Nephron progenitor cell (in vitro differentiated cells): ENCODE data around the gene FMO5.
"Not testable (repeated sequence)": the region's sequence is repeated elsewhere in the genome, so short reads cannot be mapped to it uniquely, and the experiment has no call there.

ENCODE experiments used
- DNase-seq: peaks from one replicate; pipeline ENCODE4 v3.0.0; 2021
- H3K27ac Mint-ChIP-seq: 2 replicates; pipeline ENCODE4 v1.8.0; 2021; ENCODE audit warnings: mild to moderate bottlenecking, moderate library complexity, mixed read lengths
- H3K27me3 Mint-ChIP-seq: 2 replicates; pipeline ENCODE4 v1.8.0; 2021; ENCODE audit warnings: mild to moderate bottlenecking, low read depth, mixed read lengths; ENCODE audit not compliant: poor library complexity
- H3K36me3 Mint-ChIP-seq: 2 replicates; pipeline ENCODE4 v1.8.0; 2021; ENCODE audit warnings: low read depth, mixed read lengths
- H3K4me1 Mint-ChIP-seq: 2 replicates; pipeline ENCODE4 v1.8.0; 2021; ENCODE audit warnings: mixed read lengths
- H3K4me3 Mint-ChIP-seq: 2 replicates; pipeline ENCODE4 v1.8.0; 2021; ENCODE audit warnings: mild to moderate bottlenecking, moderate library complexity, mixed read lengths
- H3K9me3 Mint-ChIP-seq: 2 replicates; pipeline ENCODE4 v1.8.0; 2021; ENCODE audit warnings: mild to moderate bottlenecking, moderate library complexity, mixed read lengths
- TF ChIP-seq, protein P1 (sequence below): fragments of 200-600 bp; sonication (generic); IDR thresholded peaks from 2 replicates; pipeline ENCODE4 v1.5.0; 2021; ENCODE audit warnings: antibody characterized with exemption

FMO5 gene

DNA sequence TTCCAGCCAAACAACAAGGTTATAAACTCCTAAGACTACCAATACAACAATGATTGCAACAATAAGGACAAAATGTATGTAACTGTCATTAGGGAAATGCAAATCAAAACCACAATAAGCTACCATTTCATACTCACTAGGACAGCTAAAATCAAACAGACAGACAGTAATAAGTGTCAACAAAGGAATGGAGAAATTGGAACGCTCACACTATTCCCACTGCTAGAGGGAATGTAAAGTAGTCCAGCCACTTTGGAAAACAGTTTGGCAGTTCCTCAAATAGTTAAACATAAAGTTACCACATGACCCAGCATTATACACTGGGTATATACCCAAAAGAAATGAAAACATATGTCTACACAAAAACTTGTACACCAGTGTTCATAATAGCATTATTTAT is 62.1 kb downstream of the FMO5 start:
- TF ChIP-seq, protein P1, sequence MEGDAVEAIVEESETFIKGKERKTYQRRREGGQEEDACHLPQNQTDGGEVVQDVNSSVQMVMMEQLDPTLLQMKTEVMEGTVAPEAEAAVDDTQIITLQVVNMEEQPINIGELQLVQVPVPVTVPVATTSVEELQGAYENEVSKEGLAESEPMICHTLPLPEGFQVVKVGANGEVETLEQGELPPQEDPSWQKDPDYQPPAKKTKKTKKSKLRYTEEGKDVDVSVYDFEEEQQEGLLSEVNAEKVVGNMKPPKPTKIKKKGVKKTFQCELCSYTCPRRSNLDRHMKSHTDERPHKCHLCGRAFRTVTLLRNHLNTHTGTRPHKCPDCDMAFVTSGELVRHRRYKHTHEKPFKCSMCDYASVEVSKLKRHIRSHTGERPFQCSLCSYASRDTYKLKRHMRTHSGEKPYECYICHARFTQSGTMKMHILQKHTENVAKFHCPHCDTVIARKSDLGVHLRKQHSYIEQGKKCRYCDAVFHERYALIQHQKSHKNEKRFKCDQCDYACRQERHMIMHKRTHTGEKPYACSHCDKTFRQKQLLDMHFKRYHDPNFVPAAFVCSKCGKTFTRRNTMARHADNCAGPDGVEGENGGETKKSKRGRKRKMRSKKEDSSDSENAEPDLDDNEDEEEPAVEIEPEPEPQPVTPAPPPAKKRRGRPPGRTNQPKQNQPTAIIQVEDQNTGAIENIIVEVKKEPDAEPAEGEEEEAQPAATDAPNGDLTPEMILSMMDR = no peak
- H3K36me3 Mint-ChIP-seq = peaks cover 78% of the 10 kb centered on the region
- H3K27me3 Mint-ChIP-seq = no peaks in the 10 kb centered on the region
- H3K4me3 Mint-ChIP-seq = no peak overlapping the region
- no peaks in the 10 kb centered on the region for H3K9me3 Mint-ChIP-seq
- H3K4me1 Mint-ChIP-seq = no peaks in the 10 kb centered on the region
- no peak for DNase-seq
- no peak overlapping the region for H3K27ac Mint-ChIP-seq

DNA sequence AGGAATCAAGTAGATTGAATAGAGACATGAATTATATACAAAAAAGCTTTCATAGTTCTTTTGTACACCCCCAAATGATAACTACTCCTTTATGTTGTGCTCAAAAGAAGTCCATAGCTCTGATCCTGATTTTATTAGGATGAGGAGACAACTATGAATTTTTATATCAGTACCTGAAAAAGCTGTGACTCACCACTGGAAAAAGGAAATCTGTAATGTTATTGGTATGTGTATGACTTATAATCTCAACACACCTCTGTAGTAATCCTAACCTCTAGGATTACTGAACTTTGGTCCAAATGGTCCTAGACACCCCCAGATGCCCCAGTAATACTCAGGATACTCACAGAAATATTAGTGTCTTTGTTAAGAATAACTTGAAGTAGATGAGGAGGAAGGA is 63.0 kb downstream of the FMO5 start:
- no peak for DNase-seq
- no peak overlapping the region for H3K27ac Mint-ChIP-seq
- no peaks in the 10 kb centered on the region for H3K27me3 Mint-ChIP-seq
- no peaks in the 10 kb centered on the region for H3K9me3 Mint-ChIP-seq
- TF ChIP-seq, protein P1 = no peak
- no peak overlapping the region for H3K4me3 Mint-ChIP-seq
- no peaks in the 10 kb centered on the region for H3K4me1 Mint-ChIP-seq
- H3K36me3 Mint-ChIP-seq = peaks cover 80% of the 10 kb centered on the region

DNA sequence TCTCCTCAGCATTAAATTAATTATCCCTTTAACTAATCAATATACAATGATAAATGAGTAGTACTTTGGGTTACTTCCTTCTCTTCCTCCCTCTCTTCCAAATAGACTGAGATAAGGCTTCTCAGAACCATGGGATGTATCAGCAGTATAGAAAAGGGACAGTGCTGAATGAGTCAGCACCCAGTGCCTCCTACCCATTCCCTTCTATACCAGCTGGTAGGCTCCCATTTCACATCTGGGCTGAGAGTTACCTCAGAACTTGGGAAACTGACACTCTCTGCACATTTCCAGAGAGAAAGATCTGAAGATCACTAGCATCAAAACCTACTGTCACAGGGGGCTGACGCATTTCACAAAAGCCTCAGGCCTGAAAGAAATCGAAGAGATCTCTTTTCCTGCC is 68.0 kb downstream of the FMO5 start:
- DNase-seq, H3K4me1 Mint-ChIP-seq, H3K4me3 Mint-ChIP-seq, H3K27ac Mint-ChIP-seq, H3K27me3 Mint-ChIP-seq, H3K9me3 Mint-ChIP-seq: not testable (repeated sequence)
- H3K36me3 Mint-ChIP-seq = peaks cover 67% of the 10 kb centered on the region

DNA sequence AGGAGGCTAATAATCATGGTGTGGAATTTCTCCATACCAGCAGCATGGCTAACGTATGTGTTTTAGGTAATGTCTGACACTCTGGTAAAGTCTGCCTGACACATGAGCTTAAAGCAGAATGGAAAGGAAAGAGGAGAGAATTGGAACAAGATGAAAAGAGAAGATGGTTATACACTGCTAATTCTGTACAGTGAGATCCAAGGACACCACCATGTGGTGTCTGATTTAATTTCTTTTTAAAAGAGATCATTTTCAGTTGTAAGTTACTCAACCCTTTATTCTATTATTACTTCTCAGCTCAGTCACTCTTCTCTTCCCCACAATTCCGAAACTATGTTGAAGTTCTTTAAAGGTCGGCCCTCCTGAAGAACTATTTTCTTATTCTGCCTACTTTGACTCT is 68.5 kb downstream of the FMO5 start:
- H3K4me3 Mint-ChIP-seq = no peak overlapping the region
- TF ChIP-seq, protein P1 = no peak
- H3K36me3 Mint-ChIP-seq = peaks cover 65% of the 10 kb centered on the region
- peaks cover 6% of the 10 kb centered on the region for H3K4me1 Mint-ChIP-seq
- no peaks in the 10 kb centered on the region for H3K9me3 Mint-ChIP-seq
- H3K27ac Mint-ChIP-seq = peak overlapping the region; percentile 28
- no peaks in the 10 kb centered on the region for H3K27me3 Mint-ChIP-seq
- no peak for DNase-seq

DNA sequence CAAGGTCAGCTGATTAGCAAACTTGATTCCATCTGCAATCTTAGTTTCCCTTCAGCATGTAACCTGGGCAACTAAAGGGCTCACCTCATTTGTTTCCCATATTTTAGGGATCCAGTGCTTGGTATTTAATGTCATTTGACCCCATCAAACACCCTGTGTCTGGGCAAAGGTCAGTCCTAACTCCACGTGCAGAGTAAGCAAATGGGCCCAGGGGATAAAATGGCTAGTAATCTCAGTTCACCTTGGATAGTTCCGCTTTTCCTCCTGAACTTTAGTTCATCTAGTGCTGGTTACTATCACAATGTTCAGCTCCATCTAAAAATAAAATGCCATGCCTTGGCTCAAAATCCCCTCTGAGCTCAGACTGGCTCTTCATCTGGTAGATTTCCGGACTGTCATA is 72.4 kb downstream of the FMO5 start:
- Mint-ChIP-seq H3K36me3 (peaks cover 37% of the 10 kb centered on the region), H3K9me3 (no peaks in the 10 kb centered on the region)
- TF ChIP-seq, protein P1 = no peak

DNA sequence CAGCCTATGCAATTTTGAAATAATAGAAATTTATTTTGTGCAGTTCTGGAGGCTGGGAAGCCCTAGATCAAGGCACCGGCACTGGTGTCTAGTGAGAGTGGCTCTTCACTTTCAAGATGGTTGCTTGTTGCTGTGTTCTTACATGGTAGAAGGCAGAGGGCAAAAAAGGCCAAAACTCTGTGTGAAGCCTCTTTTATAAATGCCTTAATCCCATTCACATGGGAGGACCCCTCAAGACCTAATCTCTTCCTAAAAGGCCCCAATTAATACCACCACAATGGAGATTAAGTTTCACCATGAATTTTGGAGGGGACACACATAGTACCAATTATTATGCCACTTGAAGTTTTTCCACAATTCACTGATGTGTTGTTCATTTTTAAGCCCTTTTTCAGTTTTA is 73.9 kb downstream of the FMO5 start:
- TF ChIP-seq, protein P1 = no peak

More for the DNA sequence above, 72.4 kb downstream of the FMO5 start:
- no peak for DNase-seq
- H3K4me1 Mint-ChIP-seq = peaks cover 6% of the 10 kb centered on the region
- H3K27ac Mint-ChIP-seq = no peak overlapping the region
- H3K27me3 Mint-ChIP-seq = no peaks in the 10 kb centered on the region
- H3K4me3 Mint-ChIP-seq = no peak overlapping the region

More for the DNA sequence above, 73.9 kb downstream of the FMO5 start:
- no peak overlapping the region for H3K4me3 Mint-ChIP-seq
- no peaks in the 10 kb centered on the region for H3K27me3 Mint-ChIP-seq
- no peak for DNase-seq
- H3K4me1 Mint-ChIP-seq = peaks cover 6% of the 10 kb centered on the region
- H3K36me3 Mint-ChIP-seq = peaks cover 23% of the 10 kb centered on the region
- no peak overlapping the region for H3K27ac Mint-ChIP-seq
- H3K9me3 Mint-ChIP-seq = no peaks in the 10 kb centered on the region
